ENCODE results near the gene AZI2.

- TF ChIP-seq CTCF (optimal IDR thresholded peaks at IDR 0.05 in 1 of 3, IDR thresholded peaks at IDR 0.05 in 1 of 3, conservative IDR thresholded peaks at IDR 0.05 in 1 of 3; ENCODE audit: extremely low read depth in 1 of 3, insufficient read depth in 2 of 3, low read length in 3 of 3) (no peak), EZH2 (IDR thresholded peaks at IDR 0.05; ENCODE audit: low read length) (no peak)
These were observed 57.0 kb downstream of the AZI2 start for GRCh38 chr3:28291577-28291976.

Measured in keratinocyte (primary cell).